GM12872 (cell line): ENCODE data around the gene NOL9.
A peak's percentile ranks its signal among the peaks of the same experiment; 100 is the strongest.

Experiments used
- CTCF ChIP-seq: IDR thresholded peaks from 3 replicates; pipeline ENCODE4 v1.5.1; 2011; ENCODE audit warnings: low read depth, mild to moderate bottlenecking, low read length, moderate library complexity; ENCODE audit not compliant: insufficient read depth

Gene NOL9

GRCh38 chr1:6487804-6488484, 66.4 kb downstream of the NOL9 start:
- no peak for TF ChIP-seq CTCF

- TF ChIP-seq CTCF = peak; percentile 99
These were observed 67.8 kb downstream of the NOL9 start for GRCh38 chr1:6486433-6487011.

GRCh38 chr1:6485168-6486101, 68.9 kb downstream of the NOL9 start:
- no peak for TF ChIP-seq CTCF

- TF ChIP-seq CTCF = no peak
These were observed 69.5 kb downstream of the NOL9 start for GRCh38 chr1:6484826-6485167.

- TF ChIP-seq CTCF = no peak
These were observed 70.6 kb downstream of the NOL9 start for GRCh38 chr1:6483761-6484117.

GRCh38 chr1:6483017-6483760, 71.1 kb downstream of the NOL9 start:
- no peak for TF ChIP-seq CTCF

GRCh38 chr1:6481820-6482219, 72.5 kb downstream of the NOL9 start:
- no peak for TF ChIP-seq CTCF
